Peyer's patch (tissue), 4 donors: Measurements from ENCODE around the gene SSH2.

Source experiments
- POLR2A ChIP-seq, 2 donors: fragments of 450-650 bp; IDR thresholded peaks; one replicate each; pipeline ENCODE4 v1.5.1; 2017; ENCODE audit warnings: antibody characterized with exemption in 2 of 2, mild to moderate bottlenecking in 2 of 2, moderate library complexity in 2 of 2
- TF ChIP-seq, protein P1 (sequence below), 6 experiments: fragments of 450-650 bp in 4 of 6; fragments of 200-600 bp in 2 of 6; sonication (generic) in 1 of 6; IDR thresholded peaks; one replicate each; pipeline ENCODE4 v1.5.1; 2017 to 2019; ENCODE audit warnings: antibody characterized with exemption in 6 of 6, mild to moderate bottlenecking in 3 of 6, moderate library complexity in 1 of 6

DNA sequence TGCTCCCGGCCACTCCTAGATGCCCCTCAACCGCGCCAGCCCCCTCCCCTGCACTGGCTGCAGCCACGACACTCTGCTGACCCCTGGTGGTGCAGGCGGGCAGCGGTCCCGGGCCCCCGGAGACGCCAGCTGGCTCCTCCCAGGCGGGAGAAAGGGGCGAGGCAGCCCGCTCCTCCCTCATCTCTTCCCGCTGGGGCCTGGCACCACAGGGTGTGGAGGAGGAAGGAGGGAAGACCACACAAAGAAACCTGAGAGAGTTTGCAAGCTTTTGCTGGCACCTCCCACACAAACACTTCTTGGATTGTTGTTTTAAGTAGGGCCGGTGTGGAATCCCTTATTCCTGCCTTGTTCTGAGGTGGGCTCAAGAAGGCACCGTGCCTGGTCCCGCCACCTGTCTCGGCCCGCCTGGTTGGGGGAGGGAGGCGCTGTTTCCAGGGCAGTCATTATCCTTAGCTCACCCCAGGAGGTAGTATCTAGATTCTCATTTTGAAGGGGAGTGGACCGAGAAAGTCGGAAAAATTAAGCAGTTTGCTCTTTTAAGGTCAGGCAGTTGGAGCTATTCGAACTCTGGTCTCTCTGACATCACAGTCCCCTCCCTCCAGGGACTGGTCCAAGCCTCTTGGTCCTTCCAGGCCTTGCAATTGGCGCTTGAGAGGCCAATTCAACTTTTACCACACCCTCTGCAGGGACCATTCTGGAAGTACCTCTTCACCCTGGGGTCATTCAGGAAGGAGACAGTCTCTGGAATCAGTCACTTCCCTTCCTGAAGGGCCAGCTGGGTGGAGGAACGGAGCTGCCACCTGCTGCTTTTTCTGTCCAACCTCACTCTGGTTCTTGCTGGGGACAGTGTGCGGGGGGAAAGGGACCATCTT is 338.1 kb downstream of the SSH2 start:
- TF ChIP-seq, protein P1, sequence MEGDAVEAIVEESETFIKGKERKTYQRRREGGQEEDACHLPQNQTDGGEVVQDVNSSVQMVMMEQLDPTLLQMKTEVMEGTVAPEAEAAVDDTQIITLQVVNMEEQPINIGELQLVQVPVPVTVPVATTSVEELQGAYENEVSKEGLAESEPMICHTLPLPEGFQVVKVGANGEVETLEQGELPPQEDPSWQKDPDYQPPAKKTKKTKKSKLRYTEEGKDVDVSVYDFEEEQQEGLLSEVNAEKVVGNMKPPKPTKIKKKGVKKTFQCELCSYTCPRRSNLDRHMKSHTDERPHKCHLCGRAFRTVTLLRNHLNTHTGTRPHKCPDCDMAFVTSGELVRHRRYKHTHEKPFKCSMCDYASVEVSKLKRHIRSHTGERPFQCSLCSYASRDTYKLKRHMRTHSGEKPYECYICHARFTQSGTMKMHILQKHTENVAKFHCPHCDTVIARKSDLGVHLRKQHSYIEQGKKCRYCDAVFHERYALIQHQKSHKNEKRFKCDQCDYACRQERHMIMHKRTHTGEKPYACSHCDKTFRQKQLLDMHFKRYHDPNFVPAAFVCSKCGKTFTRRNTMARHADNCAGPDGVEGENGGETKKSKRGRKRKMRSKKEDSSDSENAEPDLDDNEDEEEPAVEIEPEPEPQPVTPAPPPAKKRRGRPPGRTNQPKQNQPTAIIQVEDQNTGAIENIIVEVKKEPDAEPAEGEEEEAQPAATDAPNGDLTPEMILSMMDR (IDR thresholded peaks at IDR 0.05): peak; percentile 89 to 97 (median 92)
- peak in 1 of 2 donors; percentile 29 for TF ChIP-seq POLR2A (IDR thresholded peaks at IDR 0.05)
